Measurements from ENCODE around the gene GALNT2.

The GALNT2 gene

DNA sequence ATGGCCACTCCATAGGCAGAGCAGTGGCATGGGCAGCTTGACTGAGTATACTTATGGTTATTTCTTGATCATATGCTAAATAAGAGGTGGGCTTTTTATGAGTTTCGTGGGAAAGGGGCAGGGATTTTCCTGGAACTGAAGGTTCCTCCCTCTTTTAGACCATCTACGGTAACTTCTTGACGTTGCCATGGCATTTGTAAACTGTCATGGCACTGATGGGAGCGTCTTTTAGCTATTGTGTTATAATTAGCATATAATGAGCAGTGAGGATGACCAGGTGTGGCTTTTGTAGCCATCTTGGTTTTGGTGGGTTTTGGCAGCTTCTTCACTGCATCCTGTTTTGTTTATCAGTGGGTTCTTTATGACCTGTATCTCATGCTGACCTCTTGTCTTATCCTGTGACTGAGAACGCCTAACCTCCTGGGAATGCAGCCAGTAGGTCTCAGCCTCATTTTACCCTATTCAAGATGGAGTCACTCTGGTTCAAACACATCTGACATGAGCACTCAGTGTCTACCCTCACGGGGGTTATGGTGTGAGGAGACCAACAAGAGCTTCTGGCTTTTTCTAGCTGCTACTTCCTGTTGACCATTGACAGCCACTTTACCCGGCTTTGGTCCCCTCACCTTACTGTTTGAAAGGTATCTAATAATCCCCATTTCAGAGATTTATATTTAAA is 71.7 kb downstream of the GALNT2 start:
- no peak overlapping the region for H3K4me3 ChIP-seq (replicated peaks; ENCODE audit: insufficient read depth, low read length)
- no peak overlapping the region for H3K27ac ChIP-seq (replicated peaks)
- no peak for DNase-seq (ENCODE audit: low read depth in 1 of 2, low spot score in 1 of 2)
- H3K27me3 ChIP-seq (ENCODE audit: insufficient read depth, poor library complexity, severe bottlenecking): no peaks in the 10 kb centered on the region
- TF ChIP-seq GABPA (IDR thresholded peaks at IDR 0.05; ENCODE audit: low read depth) (no peak), POLR2AphosphoS5 (IDR thresholded peaks at IDR 0.05; ENCODE audit: low read depth) (no peak), SPI1 (IDR thresholded peaks at IDR 0.05; ENCODE audit: borderline replicate concordance, low read depth) (no peak), CTCF (IDR thresholded peaks at IDR 0.05; ENCODE audit: insufficient read depth, low read length) (no peak)
- TF ChIP-seq, protein P1, sequence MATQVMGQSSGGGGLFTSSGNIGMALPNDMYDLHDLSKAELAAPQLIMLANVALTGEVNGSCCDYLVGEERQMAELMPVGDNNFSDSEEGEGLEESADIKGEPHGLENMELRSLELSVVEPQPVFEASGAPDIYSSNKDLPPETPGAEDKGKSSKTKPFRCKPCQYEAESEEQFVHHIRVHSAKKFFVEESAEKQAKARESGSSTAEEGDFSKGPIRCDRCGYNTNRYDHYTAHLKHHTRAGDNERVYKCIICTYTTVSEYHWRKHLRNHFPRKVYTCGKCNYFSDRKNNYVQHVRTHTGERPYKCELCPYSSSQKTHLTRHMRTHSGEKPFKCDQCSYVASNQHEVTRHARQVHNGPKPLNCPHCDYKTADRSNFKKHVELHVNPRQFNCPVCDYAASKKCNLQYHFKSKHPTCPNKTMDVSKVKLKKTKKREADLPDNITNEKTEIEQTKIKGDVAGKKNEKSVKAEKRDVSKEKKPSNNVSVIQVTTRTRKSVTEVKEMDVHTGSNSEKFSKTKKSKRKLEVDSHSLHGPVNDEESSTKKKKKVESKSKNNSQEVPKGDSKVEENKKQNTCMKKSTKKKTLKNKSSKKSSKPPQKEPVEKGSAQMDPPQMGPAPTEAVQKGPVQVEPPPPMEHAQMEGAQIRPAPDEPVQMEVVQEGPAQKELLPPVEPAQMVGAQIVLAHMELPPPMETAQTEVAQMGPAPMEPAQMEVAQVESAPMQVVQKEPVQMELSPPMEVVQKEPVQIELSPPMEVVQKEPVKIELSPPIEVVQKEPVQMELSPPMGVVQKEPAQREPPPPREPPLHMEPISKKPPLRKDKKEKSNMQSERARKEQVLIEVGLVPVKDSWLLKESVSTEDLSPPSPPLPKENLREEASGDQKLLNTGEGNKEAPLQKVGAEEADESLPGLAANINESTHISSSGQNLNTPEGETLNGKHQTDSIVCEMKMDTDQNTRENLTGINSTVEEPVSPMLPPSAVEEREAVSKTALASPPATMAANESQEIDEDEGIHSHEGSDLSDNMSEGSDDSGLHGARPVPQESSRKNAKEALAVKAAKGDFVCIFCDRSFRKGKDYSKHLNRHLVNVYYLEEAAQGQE (IDR thresholded peaks at IDR 0.05; ENCODE audit: insufficient replicate concordance, low read depth): no peak

DNA sequence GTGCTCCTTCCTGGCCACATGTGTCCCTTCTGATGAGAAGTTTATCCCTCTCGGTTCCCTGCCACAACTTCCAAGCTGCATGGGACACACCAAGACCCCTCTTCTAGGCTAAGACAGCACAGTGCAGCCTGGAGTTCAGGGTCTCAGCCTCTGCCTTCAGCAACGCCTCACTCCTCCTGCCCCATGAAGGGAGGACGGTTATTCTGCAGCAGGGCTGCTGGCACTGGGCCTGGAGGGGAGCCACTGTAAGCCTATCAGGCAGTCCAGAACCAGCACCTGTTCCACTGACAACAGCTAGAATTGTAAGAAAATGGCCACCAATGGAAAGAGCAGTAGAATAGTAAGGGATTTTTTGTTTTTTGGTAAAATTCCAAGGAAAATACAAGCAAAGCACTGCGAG is 72.3 kb downstream of the GALNT2 start:
- H3K4me3 ChIP-seq (replicated peaks; ENCODE audit: insufficient read depth, low read length): no peak overlapping the region
- no peak overlapping the region for H3K27ac ChIP-seq (replicated peaks)
- DNase-seq (ENCODE audit: low read depth in 1 of 2, low spot score in 1 of 2): no peak
- TF ChIP-seq GABPA (IDR thresholded peaks at IDR 0.05; ENCODE audit: low read depth) (no peak), CTCF (IDR thresholded peaks at IDR 0.05; ENCODE audit: insufficient read depth, low read length) (no peak)
- no peaks in the 10 kb centered on the region for H3K27me3 ChIP-seq (ENCODE audit: insufficient read depth, poor library complexity, severe bottlenecking)

GRCh38 chr1:230139741-230140140 is 72.7 kb downstream of the GALNT2 start:
- Histone ChIP-seq H3K4me3 (replicated peaks; ENCODE audit: insufficient read depth, low read length) (no peak overlapping the region), H3K27ac (replicated peaks) (no peak overlapping the region), H3K27me3 (ENCODE audit: insufficient read depth, poor library complexity, severe bottlenecking) (no peaks in the 10 kb centered on the region)
- no peak for TF ChIP-seq GABPA (IDR thresholded peaks at IDR 0.05; ENCODE audit: low read depth)
- TF ChIP-seq CTCF (IDR thresholded peaks at IDR 0.05; ENCODE audit: insufficient read depth, low read length): no peak
- TF ChIP-seq SPI1 (IDR thresholded peaks at IDR 0.05; ENCODE audit: borderline replicate concordance, low read depth): no peak
- TF ChIP-seq, protein P1 (IDR thresholded peaks at IDR 0.05; ENCODE audit: insufficient replicate concordance, low read depth): no peak
- TF ChIP-seq POLR2AphosphoS5 (IDR thresholded peaks at IDR 0.05; ENCODE audit: low read depth): no peak
- no peak for DNase-seq (ENCODE audit: low read depth in 1 of 2, low spot score in 1 of 2)
